ENCODE data around the gene MAP3K13. TPM values are rescaled to one million over a fixed set of nuclear protein-coding genes. Genes with fewer than 3 reads are reported as not detected.

Gene MAP3K13
- total and polyA plus RNA-seq, 9 donors, result 14.5 to 40.5 (median 28.0) TPM

DNA sequence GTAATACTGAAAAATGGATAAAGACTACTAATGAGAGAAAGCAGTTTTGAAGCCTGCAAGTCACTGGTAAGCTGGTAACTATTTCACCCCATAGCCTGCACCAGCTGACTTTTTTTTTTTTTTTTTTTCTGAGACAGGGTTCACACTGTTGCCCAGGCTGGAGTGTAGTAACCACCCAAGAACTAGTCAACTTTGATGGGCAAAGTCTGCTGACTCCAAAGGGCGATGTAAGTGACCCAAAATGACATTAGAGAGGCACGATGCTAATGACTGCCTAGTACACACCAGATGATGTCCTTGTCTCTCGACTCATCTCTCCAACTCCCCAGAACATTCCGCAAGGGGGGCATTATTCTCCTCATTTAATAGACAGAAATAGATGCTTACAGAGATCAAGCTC is 148.8 kb downstream of the MAP3K13 start:
- 87 to 96% (median 91%) methylated on average over 4 of the region's 4 CpGs for WGBS, 3 donors
- no peak overlapping the region for H3K4me3 ChIP-seq
- no peak overlapping the region for H3K27ac ChIP-seq
- intact Hi-C loops (cut with DNase I), result no loop called here
- DNase-seq, result no peak
- no peaks in the 10 kb centered on the region for H3K27me3 ChIP-seq
- no peak for TF ChIP-seq POLR2A (IDR thresholded peaks at IDR 0.05)
- TF ChIP-seq EP300 (IDR thresholded peaks at IDR 0.05), result no peak
- TF ChIP-seq, protein P1, sequence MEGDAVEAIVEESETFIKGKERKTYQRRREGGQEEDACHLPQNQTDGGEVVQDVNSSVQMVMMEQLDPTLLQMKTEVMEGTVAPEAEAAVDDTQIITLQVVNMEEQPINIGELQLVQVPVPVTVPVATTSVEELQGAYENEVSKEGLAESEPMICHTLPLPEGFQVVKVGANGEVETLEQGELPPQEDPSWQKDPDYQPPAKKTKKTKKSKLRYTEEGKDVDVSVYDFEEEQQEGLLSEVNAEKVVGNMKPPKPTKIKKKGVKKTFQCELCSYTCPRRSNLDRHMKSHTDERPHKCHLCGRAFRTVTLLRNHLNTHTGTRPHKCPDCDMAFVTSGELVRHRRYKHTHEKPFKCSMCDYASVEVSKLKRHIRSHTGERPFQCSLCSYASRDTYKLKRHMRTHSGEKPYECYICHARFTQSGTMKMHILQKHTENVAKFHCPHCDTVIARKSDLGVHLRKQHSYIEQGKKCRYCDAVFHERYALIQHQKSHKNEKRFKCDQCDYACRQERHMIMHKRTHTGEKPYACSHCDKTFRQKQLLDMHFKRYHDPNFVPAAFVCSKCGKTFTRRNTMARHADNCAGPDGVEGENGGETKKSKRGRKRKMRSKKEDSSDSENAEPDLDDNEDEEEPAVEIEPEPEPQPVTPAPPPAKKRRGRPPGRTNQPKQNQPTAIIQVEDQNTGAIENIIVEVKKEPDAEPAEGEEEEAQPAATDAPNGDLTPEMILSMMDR (IDR thresholded peaks at IDR 0.05), result no peak
- no peaks in the 10 kb centered on the region for H3K9me3 ChIP-seq
- no peaks in the 10 kb centered on the region for H3K36me3 ChIP-seq
- no peaks in the 10 kb centered on the region for H3K4me1 ChIP-seq (ENCODE audit: insufficient read depth)

DNA sequence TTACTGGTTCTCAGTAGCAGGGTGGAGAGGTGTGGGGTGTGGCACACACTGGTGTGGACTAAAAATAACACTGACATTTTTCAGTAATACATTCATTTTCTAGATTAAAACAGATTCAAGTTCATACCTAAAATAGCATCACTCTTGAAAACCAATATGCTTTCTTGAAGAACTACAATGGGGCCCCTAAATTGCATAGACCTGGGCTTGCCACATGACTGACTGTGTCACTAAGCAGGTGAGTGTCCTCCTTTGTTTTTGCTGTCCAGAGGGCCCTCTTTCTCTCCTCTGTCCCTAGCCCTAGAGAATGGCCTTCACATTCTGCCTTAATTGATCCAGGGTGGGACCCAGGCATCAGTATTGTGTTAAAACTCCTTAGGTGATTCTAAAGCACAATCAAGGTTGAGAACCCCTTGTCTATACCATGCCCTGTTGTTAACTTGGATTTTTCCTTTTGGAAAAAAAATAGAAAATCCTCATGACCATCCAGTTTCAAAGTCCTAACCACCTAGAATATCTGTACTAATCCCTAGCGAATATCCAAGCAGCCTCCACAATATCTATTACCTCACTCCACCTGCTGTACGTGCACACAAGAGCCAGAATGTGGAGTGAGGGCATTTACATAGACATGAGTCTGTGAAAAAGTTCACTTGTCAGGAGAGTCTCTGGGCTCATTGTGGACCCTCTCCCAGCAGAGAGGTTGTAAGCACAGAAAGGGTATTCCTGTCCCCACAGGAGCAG is 154.6 kb downstream of the MAP3K13 start:
- Histone ChIP-seq H3K9me3 (no peaks in the 10 kb centered on the region), H3K4me3 (no peak overlapping the region), H3K4me1 (ENCODE audit: insufficient read depth) (no peaks in the 10 kb centered on the region), H3K36me3 (no peaks in the 10 kb centered on the region), H3K27me3 (no peaks in the 10 kb centered on the region), H3K27ac (no peak overlapping the region)
- DNase-seq, result no peak
- intact Hi-C loops (cut with DNase I), result no loop called here
- WGBS, 3 donors, result 75 to 86% (median 81%) methylated on average over 2 of the region's 2 CpGs
- TF ChIP-seq, protein P1 (IDR thresholded peaks at IDR 0.05), result no peak
- TF ChIP-seq EP300 (IDR thresholded peaks at IDR 0.05), result no peak
- TF ChIP-seq POLR2A (IDR thresholded peaks at IDR 0.05), result no peak

DNA sequence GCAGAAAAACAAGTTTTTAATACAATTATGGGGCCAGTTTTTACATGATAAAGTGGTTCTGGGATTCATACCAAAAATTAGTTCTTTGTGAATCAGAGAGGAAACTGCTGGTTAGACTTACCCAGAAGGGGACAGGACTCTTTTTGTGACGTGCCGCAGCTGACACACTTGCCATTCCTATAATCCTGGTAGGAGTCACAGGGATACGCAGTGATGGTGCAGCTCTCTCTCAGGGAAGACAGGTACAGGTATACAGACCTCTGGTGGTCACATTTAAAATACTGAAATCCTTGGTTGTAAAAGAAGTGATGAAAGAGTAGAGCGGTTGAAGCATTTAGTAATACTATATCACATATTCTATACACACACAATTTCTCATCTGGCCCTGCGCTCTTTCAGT is 156.1 kb downstream of the MAP3K13 start:
- Histone ChIP-seq H3K4me1 (ENCODE audit: insufficient read depth) (no peaks in the 10 kb centered on the region), H3K27ac (no peak overlapping the region), H3K4me3 (no peak overlapping the region), H3K9me3 (no peaks in the 10 kb centered on the region), H3K27me3 (no peaks in the 10 kb centered on the region), H3K36me3 (no peaks in the 10 kb centered on the region)
- 70 to 79% (median 77%) methylated on average over 5 of the region's 5 CpGs for WGBS, 3 donors
- intact Hi-C loops (cut with DNase I), result no loop called here
- TF ChIP-seq, protein P1 (IDR thresholded peaks at IDR 0.05), result no peak
- no peak for TF ChIP-seq POLR2A (IDR thresholded peaks at IDR 0.05)
- TF ChIP-seq EP300 (IDR thresholded peaks at IDR 0.05), result no peak
- no peak for DNase-seq

DNA sequence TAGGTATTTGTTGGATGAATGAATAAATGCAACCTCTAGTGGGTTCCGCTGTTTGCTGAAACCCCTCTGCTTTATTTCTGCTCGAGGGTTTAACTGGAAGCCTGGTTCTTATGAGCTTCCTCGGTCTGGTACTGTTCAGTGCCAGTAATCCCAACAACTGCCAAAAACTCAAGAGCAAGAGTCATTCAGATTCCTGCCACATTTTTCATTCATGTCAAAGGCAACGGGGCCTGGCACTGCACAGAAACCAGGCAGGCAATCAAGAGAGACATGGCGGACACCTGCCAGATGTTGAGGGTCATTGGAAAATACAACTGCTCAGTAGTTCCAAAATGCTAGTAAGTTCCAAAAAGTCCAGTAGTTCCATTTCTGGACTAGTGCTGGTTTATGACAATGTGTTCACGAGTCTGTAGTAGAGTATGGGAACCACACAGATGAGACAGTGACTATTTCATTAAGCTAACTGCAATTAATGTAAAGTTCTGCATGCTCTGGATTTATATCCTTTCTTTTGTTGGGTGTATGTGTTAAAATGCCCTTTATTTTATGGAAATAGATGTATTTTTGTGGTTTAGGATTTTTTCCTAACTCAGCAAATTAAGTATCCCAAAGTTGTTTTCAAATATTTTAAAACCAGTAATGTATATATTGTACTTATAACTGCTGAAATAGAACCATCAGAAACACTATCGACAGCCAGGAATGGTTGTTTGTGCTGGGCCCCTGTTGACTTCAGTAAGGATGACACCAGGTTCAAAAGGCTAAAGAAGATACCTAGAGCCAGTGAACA is 158.6 kb downstream of the MAP3K13 start:
- Histone ChIP-seq H3K4me3 (no peak overlapping the region), H3K4me1 (ENCODE audit: insufficient read depth) (no peaks in the 10 kb centered on the region), H3K36me3 (no peaks in the 10 kb centered on the region), H3K9me3 (no peaks in the 10 kb centered on the region), H3K27me3 (no peaks in the 10 kb centered on the region), H3K27ac (no peak overlapping the region)
- 86 to 89% (median 89%) methylated on average over 7 of the region's 7 CpGs for WGBS, 3 donors
- no peak for DNase-seq
- intact Hi-C loops (cut with DNase I), result no loop called here
- no peak for TF ChIP-seq POLR2A (IDR thresholded peaks at IDR 0.05)
- TF ChIP-seq, protein P1 (IDR thresholded peaks at IDR 0.05), result no peak
- TF ChIP-seq EP300 (IDR thresholded peaks at IDR 0.05), result no peak

Measured in ovary (tissue), 9 donors.